Fibroblast of lung (primary cell): ENCODE measurements around the gene TMEM14A.

Experiments used
- EZH2 ChIP-seq: IDR thresholded peaks from 2 replicates; pipeline ENCODE4 v1.5.1; 2012; ENCODE audit warnings: low read length, control low read depth, mild to moderate bottlenecking; ENCODE audit errors: missing control alignments
- TF ChIP-seq, protein P1 (sequence below), 2 donors: IDR thresholded peaks in 1 of 2; conservative IDR thresholded peaks in 1 of 2; 1 replicate in 1 of 2; 2 replicates in 1 of 2; pipeline ENCODE4 v1.5.1; 2011 to 2012; ENCODE audit warnings: low read length in 2 of 2, control low read depth in 1 of 2, inconsistent platforms in 1 of 2, low read depth in 1 of 2, mild to moderate bottlenecking in 1 of 2

DNA sequence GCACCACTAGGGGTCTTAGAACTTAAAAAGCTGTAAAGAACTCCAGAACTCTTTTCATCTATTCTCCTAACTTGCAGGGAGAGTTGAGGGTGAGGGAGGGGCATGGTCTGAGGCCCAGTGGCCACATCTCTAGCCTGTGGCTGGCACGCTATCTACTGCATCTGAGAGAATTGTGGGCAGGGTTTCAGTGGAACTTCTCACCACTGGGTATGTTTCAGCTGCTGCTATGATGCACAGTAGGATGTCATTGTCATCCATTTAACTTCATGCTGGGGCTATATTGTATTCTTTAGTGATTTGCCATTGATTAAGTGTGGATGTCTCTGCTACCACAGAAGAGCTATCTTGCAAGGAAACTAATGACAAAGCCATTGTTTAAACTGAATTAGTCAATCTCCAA lies 4.5 kb downstream of the TMEM14A start:
- no peak for TF ChIP-seq EZH2
- TF ChIP-seq, protein P1, sequence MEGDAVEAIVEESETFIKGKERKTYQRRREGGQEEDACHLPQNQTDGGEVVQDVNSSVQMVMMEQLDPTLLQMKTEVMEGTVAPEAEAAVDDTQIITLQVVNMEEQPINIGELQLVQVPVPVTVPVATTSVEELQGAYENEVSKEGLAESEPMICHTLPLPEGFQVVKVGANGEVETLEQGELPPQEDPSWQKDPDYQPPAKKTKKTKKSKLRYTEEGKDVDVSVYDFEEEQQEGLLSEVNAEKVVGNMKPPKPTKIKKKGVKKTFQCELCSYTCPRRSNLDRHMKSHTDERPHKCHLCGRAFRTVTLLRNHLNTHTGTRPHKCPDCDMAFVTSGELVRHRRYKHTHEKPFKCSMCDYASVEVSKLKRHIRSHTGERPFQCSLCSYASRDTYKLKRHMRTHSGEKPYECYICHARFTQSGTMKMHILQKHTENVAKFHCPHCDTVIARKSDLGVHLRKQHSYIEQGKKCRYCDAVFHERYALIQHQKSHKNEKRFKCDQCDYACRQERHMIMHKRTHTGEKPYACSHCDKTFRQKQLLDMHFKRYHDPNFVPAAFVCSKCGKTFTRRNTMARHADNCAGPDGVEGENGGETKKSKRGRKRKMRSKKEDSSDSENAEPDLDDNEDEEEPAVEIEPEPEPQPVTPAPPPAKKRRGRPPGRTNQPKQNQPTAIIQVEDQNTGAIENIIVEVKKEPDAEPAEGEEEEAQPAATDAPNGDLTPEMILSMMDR (conservative IDR thresholded peaks at IDR 0.05 in 1 of 2, IDR thresholded peaks at IDR 0.05 in 1 of 2; ENCODE audit: low read depth in 1 of 2, low read length in 2 of 2) = no peak
